ENCODE measurements around the gene CAMK4.

- no peak for TF ChIP-seq CTCF (IDR thresholded peaks at IDR 0.05)
- no peak for TF ChIP-seq POLR2A (IDR thresholded peaks at IDR 0.05)
Observed at GRCh38 chr5:111194053-111194452, 30.1 kb upstream of the CAMK4 start.

Measured in thyroid gland (tissue), 4 donors.